SK-N-SH (cell line): ENCODE measurements around the gene NAALADL1. TPM values are rescaled to one million over a fixed set of nuclear protein-coding genes. Genes with fewer than 3 reads are reported as not detected.

ENCODE experiments used
- CTCF ChIA-PET: fragments of 300-600, 350-600 bp; formaldehyde crosslinking; extraction: SDS; loops from one replicate; lab custom pipeline; 2021; lab: Yijun Ruan, JAX
- POLR2A ChIA-PET: fragments of 350-600 bp; sonication (Branson Sonifier 250); formaldehyde crosslinking; extraction: SDS; loops from one replicate; lab custom pipeline; 2020; ENCODE audit warnings: antibody characterized with exemption, inconsistent platforms; lab: Yijun Ruan, JAX
- DNase-seq: peaks from one replicate; pipeline ENCODE4 v3.0.0; 2012
- H2AFZ ChIP-seq: fragments of 200-600 bp; sonication (generic); 2 replicates; pipeline ENCODE4 v1.8.1; 2016; ENCODE audit warnings: antibody characterized with exemption, mild to moderate bottlenecking, low read depth
- H3F3A ChIP-seq: fragments of 200-600 bp; sonication (generic); replicated peaks from 2 replicates; pipeline ENCODE3; 2016; ENCODE audit warnings: antibody characterized with exemption, mild to moderate bottlenecking; ENCODE audit not compliant: insufficient read depth
- H3K27ac ChIP-seq, 2 experiments: fragments of 200-500 bp in 1 of 2; fragments of 200-600 bp in 1 of 2; sonication (Bioruptor generic) in 1 of 2; sonication (generic), shearing (Covaris generic) in 1 of 2; 2 replicates each; pipeline versions ENCODE4 v1.5.1 to v1.6.1; 2014 to 2016; ENCODE audit warnings: low read depth in 2 of 2, inconsistent platforms in 1 of 2, low read length in 1 of 2, mild to moderate bottlenecking in 1 of 2, mixed read lengths in 1 of 2
- H3K27me3 ChIP-seq: fragments of 200-600 bp; sonication (generic), shearing (Covaris generic); 2 replicates; pipeline ENCODE4 v1.6.1; 2016; ENCODE audit warnings: mixed run types; ENCODE audit not compliant: insufficient read depth
- H3K36me3 ChIP-seq, 2 experiments: fragments of 200-500 bp in 1 of 2; fragments of 200-600 bp in 1 of 2; sonication (Bioruptor generic) in 1 of 2; sonication (generic) in 1 of 2; replicated peaks in 1 of 2; 2 replicates each; pipeline versions ENCODE3 to v1.5.1; 2014 to 2016; ENCODE audit warnings: low read length in 1 of 2, mild to moderate bottlenecking in 1 of 2; ENCODE audit not compliant: insufficient read depth in 2 of 2, control insufficient read depth in 1 of 2
- H3K4me1 ChIP-seq, 2 experiments: fragments of 200-500 bp in 1 of 2; fragments of 200-600 bp in 1 of 2; sonication (Bioruptor generic) in 1 of 2; sonication (generic), shearing (Covaris generic) in 1 of 2; 2 replicates each; pipeline versions ENCODE4 v1.5.1 to v1.6.1; 2014 to 2016; ENCODE audit warnings: low read depth in 1 of 2, low read length in 1 of 2, mixed run types in 1 of 2; ENCODE audit not compliant: insufficient read depth in 2 of 2, control insufficient read depth in 1 of 2
- H3K4me2 ChIP-seq: fragments of 200-600 bp; sonication (generic), shearing (Covaris generic); 2 replicates; pipeline ENCODE4 v1.6.1; 2017; ENCODE audit warnings: mixed run types
- H3K4me3 ChIP-seq, 2 experiments: fragments of 200-500 bp in 1 of 2; fragments of 200-600 bp in 1 of 2; sonication (Bioruptor generic) in 1 of 2; sonication (generic), shearing (Covaris generic) in 1 of 2; 2 replicates each; pipeline versions ENCODE4 v1.5.1 to v1.8.1; 2014 to 2016; ENCODE audit warnings: low read depth in 2 of 2, inconsistent platforms in 1 of 2, low read length in 1 of 2, mild to moderate bottlenecking in 1 of 2, mixed read lengths in 1 of 2, moderate library complexity in 1 of 2
- H3K79me2 ChIP-seq: fragments of 200-600 bp; sonication (generic); 2 replicates; pipeline ENCODE4 v1.8.1; 2017; ENCODE audit warnings: mild to moderate bottlenecking; ENCODE audit not compliant: insufficient read depth
- H3K9ac ChIP-seq: fragments of 200-600 bp; sonication (generic); 2 replicates; pipeline ENCODE4 v1.6.1; 2017; ENCODE audit warnings: mixed run types
- H3K9me2 ChIP-seq: fragments of 200-600 bp; sonication (generic); 2 replicates; pipeline ENCODE4 v1.6.1; 2017; ENCODE audit warnings: mixed run types
- H3K9me3 ChIP-seq: fragments of 200-600 bp; sonication (generic); 2 replicates; pipeline ENCODE4 v1.6.1; 2017; ENCODE audit warnings: mixed run types, mild to moderate bottlenecking, moderate library complexity
- H4K20me1 ChIP-seq: fragments of 200-600 bp; sonication (generic); 2 replicates; pipeline ENCODE4 v1.6.1; 2017; ENCODE audit warnings: mild to moderate bottlenecking, mixed run types; ENCODE audit not compliant: insufficient read depth
- FOSL2 ChIP-seq: IDR thresholded peaks from 2 replicates; pipeline ENCODE4 v1.4.0; 2012; ENCODE audit warnings: low read depth, mild to moderate bottlenecking, moderate library complexity, borderline replicate concordance
- GABPA ChIP-seq: IDR thresholded peaks from 2 replicates; pipeline ENCODE4 v1.4.0; 2012; ENCODE audit warnings: low read depth, mild to moderate bottlenecking
- MEF2A ChIP-seq: IDR thresholded peaks from 2 replicates; pipeline ENCODE4 v1.4.0; 2012; ENCODE audit warnings: low read depth, borderline replicate concordance
- PBX3 ChIP-seq: IDR thresholded peaks from 2 replicates; pipeline ENCODE4; 2012
- REST ChIP-seq: IDR thresholded peaks from 2 replicates; pipeline ENCODE4 v1.6.1; 2012; ENCODE audit warnings: mild to moderate bottlenecking, low read depth, low read length, moderate library complexity
- SIN3A ChIP-seq: IDR thresholded peaks from 2 replicates; pipeline ENCODE4 v1.6.1; 2012; ENCODE audit warnings: low read depth, mild to moderate bottlenecking, low read length, moderate library complexity, borderline replicate concordance
- TEAD4 ChIP-seq: IDR thresholded peaks from 2 replicates; pipeline ENCODE4 v1.4.0; 2012; ENCODE audit warnings: mild to moderate bottlenecking, borderline replicate concordance; ENCODE audit not compliant: insufficient read depth
- WGBS: methylation state at CpG from one replicate; pipeline ENCODE4 v1.1.6; 2017; ENCODE audit warnings: low lambda C conversion rate; 5-methylcytosine and 5-hydroxymethylcytosine counted together
- polyA plus RNA-seq, 3 experiments: library from polyadenylated mRNA; depleted of rRNA; stranded (reverse); fragments of >200 nt; gene quantifications; 2 replicates each; pipeline ENCODE4 v1.2.3, GENCODE V29; 2012

NAALADL1 gene, protein sequence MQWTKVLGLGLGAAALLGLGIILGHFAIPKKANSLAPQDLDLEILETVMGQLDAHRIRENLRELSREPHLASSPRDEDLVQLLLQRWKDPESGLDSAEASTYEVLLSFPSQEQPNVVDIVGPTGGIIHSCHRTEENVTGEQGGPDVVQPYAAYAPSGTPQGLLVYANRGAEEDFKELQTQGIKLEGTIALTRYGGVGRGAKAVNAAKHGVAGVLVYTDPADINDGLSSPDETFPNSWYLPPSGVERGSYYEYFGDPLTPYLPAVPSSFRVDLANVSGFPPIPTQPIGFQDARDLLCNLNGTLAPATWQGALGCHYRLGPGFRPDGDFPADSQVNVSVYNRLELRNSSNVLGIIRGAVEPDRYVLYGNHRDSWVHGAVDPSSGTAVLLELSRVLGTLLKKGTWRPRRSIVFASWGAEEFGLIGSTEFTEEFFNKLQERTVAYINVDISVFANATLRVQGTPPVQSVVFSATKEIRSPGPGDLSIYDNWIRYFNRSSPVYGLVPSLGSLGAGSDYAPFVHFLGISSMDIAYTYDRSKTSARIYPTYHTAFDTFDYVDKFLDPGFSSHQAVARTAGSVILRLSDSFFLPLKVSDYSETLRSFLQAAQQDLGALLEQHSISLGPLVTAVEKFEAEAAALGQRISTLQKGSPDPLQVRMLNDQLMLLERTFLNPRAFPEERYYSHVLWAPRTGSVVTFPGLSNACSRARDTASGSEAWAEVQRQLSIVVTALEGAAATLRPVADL
- not detected in 2 replicates for polyA plus RNA-seq (2012; rRNA removed)
- not detected in 2 replicates for polyA plus RNA-seq (2012; cell fraction: cytosol; rRNA removed)
- 0.02 and 0.04 TPM in 2 replicates for polyA plus RNA-seq (2012; cell fraction: nucleus; rRNA removed)

DNA sequence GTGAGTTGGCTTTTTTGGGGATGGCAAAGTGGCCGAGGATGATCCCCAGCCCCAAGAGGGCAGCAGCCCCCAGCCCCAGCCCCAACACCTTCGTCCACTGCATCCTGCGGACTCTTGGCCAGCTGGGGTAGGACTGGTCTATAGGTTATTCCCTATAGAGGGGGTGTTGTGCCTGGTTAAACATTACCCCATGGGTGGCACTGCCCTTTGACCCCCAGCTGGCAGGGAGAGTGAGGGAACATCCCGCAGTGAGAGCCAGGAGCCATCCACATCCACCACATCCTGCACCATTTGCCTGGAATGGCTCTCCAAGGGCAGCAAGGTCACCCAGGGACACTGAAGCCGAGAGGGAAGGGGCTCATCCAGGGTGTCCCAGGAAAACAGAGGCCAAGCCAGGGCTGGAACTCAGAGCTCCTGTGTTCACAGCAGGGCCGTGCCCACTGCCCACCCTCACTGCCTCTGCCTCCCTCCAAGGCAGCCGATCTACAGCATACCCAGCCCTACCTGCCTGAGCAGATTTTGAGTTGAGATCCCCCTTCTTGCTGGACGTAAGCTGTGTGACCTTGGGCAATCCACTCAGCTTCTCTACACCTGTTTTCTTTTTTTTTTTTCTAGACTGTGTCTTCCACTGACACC, at the start of gene NAALADL1:
TSS of gene NAALADL1 (minus strand) at position 135 of the 636 bp plus-strand sequence. CDS start at position 103, 32 bp downstream.
- no peak within 1 kb of the TSS for H3K27ac ChIP-seq
- no peaks in the 10 kb centered on the region for H4K20me1 ChIP-seq
- H3K9me2 ChIP-seq, result no peaks in the 10 kb centered on the region
- DNase-seq, result no peak
- H3K4me2 ChIP-seq, result no peak within 1 kb of the TSS
- TF ChIP-seq TEAD4 (no peak), SIN3A (no peak), FOSL2 (no peak), PBX3 (no peak), GABPA (no peak), MEF2A (no peak), REST (no peak)
- no peak within 1 kb of the TSS for H3K9ac ChIP-seq
- no peaks in the 10 kb centered on the region for H3K36me3 ChIP-seq
- no peaks in the 10 kb centered on the region for H3K9me3 ChIP-seq
- no peak within 1 kb of the TSS for H2AFZ ChIP-seq
- H3K4me1 ChIP-seq, result no peaks in the 10 kb centered on the region
- POLR2A ChIA-PET, result no interaction called here
- no peaks in the 10 kb centered on the region for H3K27me3 ChIP-seq
- no peak within 1 kb of the TSS for H3K4me3 ChIP-seq
- peaks cover 3% of the 10 kb centered on the region for H3F3A ChIP-seq
- WGBS, result 66% methylated on average over 7 of the region's 8 CpGs
- CTCF ChIA-PET, result no interaction called here
- H3K79me2 ChIP-seq, result no peaks in the 10 kb centered on the region
